GM21423 (cell line): ENCODE results near the gene DLG1.

Source experiments
- ATAC-seq: cut with Tn5 transposase; IDR thresholded peaks from one replicate; pipeline ENCODE4 v1.9.1; 2021; ENCODE audit warnings: mild to moderate bottlenecking, moderate library complexity; ENCODE audit not compliant: unreplicated experiment

The DLG1 gene

GRCh38 chr3:197253238-197253947, 45.0 kb downstream of the DLG1 start:
- no peak for ATAC-seq

DNA sequence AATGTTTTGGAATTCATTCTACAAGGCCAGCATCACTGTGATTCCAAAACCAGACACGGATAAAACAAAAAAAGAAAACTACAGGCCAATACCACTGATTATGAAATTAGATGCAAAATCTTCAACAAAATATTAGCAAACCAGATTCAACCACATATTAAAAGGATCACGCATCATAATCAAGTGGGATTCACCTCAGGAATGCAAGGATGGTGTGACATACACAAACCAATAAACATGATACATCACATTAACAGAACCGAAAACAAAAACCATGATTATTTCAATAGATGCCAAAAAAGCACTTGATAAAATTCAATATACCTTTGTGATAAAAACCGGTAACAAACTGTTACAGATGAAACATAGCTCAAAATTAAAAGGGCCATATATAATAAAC, 48.9 kb downstream of the DLG1 start:
- ATAC-seq, result no peak

DNA sequence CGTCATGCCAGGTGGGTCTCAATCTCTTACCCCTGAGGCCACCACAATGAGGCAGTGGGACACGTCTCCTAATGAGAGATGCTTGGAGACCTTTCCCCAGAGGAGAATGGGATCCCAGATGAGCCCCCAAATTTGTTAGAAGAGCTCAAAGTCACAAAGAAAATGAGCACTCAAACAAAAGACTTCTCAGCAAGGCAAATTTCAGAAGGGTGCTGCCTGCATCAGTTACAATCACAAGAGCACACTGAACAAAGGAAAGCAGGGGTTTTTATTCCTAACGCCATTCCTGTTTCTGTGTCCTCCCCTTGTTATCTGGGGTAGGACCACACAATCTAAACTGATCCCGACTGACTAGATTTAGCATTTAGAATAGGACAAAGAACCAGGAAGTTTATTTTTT, 50.1 kb downstream of the DLG1 start:
- no peak for ATAC-seq

DNA sequence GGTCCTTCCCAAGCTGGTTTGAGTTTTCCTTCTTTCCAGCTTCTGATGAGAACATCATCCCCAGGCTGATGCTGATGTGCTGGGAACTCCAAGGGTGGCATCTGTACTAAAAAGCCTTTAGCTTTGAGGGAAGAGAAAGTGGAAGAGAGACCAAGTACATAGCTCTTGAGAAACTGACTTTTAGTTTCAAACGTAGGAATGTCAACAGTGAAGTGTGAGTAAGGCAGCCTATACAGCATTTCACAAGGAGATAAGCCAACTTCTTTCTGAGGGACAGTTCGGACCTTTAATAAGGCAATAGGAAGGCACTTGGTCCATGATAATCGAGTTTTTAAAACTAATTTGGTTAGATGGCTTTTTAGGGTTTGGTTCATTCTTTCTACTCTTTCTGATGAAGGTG, 53.7 kb downstream of the DLG1 start:
- no peak for ATAC-seq

DNA sequence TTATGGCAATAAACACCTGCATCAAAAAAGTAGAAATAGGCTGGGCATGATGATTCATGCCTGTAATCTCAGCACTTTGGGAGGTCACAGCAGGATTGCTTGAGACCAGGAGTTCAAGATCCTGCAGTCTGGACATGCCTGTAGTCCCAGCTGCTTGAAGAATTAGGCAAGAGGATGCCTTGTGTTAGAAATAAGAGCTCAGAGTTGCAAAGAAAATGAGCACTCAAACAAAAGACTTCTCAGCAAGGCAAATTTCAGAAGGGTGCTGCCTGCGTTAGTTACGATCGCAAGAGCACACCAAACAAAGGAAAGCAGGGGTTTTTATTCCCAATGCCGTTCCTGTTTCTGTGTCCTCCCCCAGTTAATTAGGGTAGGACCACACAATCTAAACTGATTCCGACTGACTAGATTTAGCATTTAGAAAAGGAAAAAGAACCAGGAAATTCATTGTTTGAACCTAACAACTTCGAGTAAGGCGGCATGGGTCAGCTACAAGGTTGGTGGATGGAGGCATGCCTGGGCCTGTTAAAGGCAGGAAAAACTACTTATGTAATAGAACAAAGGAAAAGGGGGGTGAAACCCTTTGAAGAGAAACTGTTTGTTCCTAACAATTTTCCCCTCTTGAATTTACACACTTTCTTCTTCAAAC, 55.5 kb downstream of the DLG1 start:
- ATAC-seq, result no peak

- no peak for ATAC-seq
Observed at GRCh38 chr3:197241173-197241572, 57.2 kb downstream of the DLG1 start.

- ATAC-seq, result no peak
Observed at GRCh38 chr3:197239857-197240256, 58.6 kb downstream of the DLG1 start.

GRCh38 chr3:197238842-197239241, 59.6 kb downstream of the DLG1 start:
- no peak for ATAC-seq

- no peak for ATAC-seq
Observed at GRCh38 chr3:197237897-197238296, 60.5 kb downstream of the DLG1 start.

DNA sequence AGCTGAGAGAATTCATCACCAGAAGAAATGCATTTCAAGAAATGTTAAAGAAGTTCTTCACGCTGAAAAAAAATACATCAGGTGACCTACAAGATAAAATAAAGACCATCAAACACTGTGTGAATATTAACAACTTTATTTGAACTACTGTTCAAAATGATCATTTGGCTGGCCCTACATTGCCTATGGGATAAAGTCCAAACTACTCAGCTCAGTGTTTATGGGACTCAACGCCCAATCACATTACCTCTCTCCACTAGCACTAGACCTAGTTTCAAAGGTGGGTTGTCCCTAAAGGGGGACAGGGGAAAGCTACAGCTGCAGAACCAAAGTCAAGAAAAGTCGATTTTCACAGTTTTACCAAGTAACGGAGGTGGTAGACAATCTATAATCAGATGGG, 62.0 kb downstream of the DLG1 start:
- ATAC-seq, result no peak

DNA sequence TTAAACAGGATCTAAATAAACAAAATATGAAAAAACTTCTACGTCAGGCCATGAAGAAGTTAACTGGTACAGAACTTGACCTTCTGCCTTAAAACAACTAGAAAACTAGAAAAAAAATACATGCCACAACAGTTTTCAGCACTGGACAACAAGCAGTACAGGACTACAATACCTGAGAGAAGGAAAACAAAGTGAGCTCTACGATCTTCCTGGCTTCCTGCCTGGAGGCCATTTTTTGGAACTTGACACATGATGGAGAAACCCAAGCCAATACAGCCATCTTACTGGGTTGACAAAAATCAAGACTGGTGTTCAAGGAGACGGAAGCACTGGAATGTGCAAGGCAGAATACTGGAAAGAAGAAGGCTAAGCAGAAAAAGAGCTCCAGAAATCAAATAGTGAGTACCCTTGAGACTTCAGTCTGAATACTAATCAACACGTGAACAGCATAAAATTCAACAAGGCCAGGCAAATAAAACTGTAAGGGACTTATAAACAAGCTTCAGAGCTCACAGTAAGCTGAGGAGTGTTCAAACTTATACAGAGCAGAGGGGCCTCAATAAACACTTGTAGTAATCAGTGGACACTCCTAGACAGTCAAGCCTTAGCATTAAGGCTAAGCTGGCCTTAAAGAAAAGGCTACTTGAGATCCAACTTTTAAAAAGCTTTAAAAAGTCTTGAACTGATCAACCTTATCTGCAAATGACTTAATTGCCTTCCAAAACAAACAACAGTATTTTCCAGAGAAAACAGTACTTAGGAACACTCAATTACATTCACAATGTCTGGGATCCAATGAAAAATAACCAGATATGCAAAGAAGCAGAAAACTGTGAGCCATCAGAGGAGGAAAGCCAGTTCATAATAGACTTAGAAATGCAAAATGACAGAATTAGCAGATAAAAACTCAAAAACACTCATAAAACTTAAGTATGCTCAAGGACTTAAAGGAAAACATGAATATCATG, 63.2 kb downstream of the DLG1 start:
- ATAC-seq, result no peak

GRCh38 chr3:197231321-197231720, 67.1 kb downstream of the DLG1 start:
- ATAC-seq, result no peak

DNA sequence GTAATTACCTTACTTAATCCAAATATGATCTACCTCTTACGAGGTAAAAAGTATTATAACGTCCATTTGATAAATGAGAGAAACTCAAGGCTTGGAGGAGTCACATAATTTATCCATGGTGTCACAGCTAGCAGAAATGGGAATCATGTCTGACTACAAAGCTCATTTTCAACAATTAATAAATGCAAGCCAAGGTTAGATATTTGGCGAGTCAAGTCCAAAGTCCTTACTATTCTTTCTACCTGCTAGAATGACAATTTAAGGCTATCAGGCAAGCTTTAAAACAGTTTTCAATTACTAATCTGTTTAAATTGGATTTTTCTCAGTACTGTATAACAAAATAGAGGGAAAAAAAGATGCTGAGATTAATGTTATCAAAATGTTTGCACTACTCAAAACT, 68.6 kb downstream of the DLG1 start:
- ATAC-seq, result no peak

- no peak for ATAC-seq
Observed at GRCh38 chr3:197229178-197229577, 69.2 kb downstream of the DLG1 start.

GRCh38 chr3:197227780-197228574, 70.4 kb downstream of the DLG1 start:
- no peak for ATAC-seq

GRCh38 chr3:197226179-197226578, 72.2 kb downstream of the DLG1 start:
- no peak for ATAC-seq

DNA sequence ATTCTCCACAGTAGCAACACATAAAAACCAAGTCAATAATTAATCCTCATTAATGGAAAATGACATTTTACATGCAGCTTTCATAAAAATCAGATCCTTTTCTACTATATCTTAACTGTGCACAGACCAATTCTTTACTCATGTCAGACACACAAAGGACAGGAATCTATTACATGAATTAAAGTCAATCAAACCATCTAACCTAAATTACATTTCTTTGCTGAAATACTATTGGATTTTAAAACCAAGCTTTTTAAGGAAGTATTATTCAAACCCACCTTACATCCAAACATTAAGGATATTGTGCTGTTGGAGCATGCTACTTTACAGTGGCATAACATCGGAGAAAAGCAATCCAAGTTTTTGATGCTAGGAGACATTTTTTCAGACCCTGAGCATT, 72.8 kb downstream of the DLG1 start:
- no peak for ATAC-seq

DNA sequence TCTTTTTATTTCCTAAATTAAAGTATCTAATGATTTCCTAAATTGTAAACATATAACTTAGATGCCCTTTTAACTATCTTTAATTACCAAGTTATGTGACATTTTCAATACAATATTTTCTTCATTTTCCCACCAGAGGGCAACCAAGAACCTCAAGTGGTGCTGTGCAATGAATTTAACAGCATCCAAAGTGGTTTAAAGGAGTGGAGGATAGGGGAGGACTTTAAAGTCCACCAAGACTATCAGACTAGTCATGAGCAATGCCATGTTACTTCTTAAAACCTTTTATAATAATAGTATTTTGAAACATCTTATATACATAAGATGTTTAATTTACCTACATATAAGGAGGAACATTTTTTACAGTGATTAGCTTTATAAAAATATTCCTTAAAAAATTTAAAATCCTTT, 74.4 kb downstream of the DLG1 start:
- ATAC-seq, result no peak

DNA sequence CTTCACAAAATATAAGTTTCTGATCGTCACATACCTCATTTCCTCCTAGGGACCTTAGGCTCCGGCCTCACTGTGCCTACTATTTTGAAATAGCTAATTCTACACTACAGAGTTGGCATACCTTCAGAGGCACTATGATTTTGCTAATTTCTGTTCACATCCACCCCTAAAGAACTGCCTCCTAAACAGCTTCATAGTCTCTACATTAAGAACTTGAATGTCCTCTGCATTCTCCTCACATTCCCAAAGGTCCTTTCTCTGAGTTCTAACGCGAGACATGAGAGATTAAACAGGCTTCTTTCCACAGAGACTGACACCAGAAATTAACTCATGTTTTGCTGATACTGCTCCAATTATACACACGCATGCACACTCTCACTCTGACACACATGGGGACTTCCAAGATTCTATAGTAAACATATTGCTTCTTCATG, 75.5 kb downstream of the DLG1 start:
- ATAC-seq, result no peak

DNA sequence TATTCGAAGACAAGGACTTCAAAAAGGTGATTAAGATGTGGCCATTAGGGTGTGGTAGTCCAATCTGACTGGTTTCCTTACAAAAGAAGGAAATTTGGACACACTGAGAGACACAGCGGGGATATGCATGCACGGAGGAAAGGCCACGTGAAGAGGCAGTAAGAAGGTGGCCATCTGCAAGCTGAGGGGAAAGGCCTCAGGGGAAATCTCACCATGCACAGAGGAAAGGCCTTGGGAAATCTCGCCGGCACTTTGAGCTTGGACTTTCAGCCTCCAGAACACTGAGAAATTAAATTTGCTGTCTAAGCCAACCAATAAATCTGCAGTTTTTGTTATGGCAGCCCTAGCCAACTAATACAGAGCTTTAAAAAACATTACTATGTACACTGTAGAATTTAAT, 78.8 kb downstream of the DLG1 start:
- no peak for ATAC-seq

DNA sequence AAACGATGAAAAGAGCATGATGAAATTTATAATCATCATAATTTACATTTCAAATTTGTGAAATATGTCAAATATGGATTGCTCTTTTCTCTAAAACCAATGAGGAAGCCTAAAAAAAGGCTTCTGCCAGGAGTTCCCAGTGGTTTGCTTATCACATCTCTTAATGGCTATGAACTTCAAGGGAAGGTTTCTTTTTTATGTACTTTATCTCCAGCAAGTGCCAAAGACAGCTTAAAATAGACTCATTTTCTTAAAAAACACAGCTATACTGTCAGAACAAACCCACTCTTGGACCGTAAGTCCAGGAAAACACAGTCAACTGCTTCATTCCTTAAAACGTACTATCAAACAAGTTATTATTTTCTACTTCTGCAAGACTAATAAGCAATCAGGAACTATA, 80.2 kb downstream of the DLG1 start:
- no peak for ATAC-seq
